OCI-LY1 (cell line): ENCODE measurements around the gene PDK2.

Source experiments
- H2AFZ ChIP-seq: fragments of 200-600 bp; sonication (generic), shearing (Covaris generic); 2 replicates; pipeline ENCODE4 v1.6.0; 2014; ENCODE audit warnings: antibody characterized with exemption, mild to moderate bottlenecking, low read length
- H3F3A ChIP-seq: fragments of 200-600 bp; sonication (generic), shearing (Covaris generic); 2 replicates; pipeline ENCODE4 v1.6.0; 2014; ENCODE audit warnings: mild to moderate bottlenecking, antibody characterized with exemption, low read length, moderate library complexity; ENCODE audit not compliant: insufficient read depth
- H3K27ac ChIP-seq: fragments of 200-600 bp; sonication (generic); 2 replicates; pipeline ENCODE4 v1.5.1; 2014; ENCODE audit warnings: low read length, mixed run types, mild to moderate bottlenecking, low read depth; ENCODE audit not compliant: poor library complexity, severe bottlenecking
- H3K27me3 ChIP-seq: fragments of 200-600 bp; sonication (generic); 2 replicates; pipeline ENCODE4 v1.6.0; 2014; ENCODE audit warnings: antibody characterized with exemption, mild to moderate bottlenecking, low read length, moderate library complexity; ENCODE audit not compliant: insufficient read depth
- H3K36me3 ChIP-seq: fragments of 200-600 bp; sonication (generic); 2 replicates; pipeline ENCODE4 v1.6.1; 2014; ENCODE audit warnings: mild to moderate bottlenecking, antibody characterized with exemption, low read length, moderate library complexity, mixed read lengths; ENCODE audit not compliant: insufficient read depth
- H3K4me1 ChIP-seq: fragments of 200-600 bp; sonication (generic); 2 replicates; pipeline ENCODE4 v1.5.1; 2014; ENCODE audit warnings: mild to moderate bottlenecking, low read length, moderate library complexity; ENCODE audit not compliant: insufficient read depth, severe bottlenecking
- H3K4me2 ChIP-seq: fragments of 200-600 bp; sonication (generic), shearing (Covaris generic); 2 replicates; pipeline ENCODE4 v1.6.1; 2014; ENCODE audit warnings: low read length
- H3K4me3 ChIP-seq: fragments of 200-600 bp; sonication (generic); 2 replicates; pipeline ENCODE4 v1.5.1; 2014; ENCODE audit warnings: low read length, low read depth, mild to moderate bottlenecking, mixed read lengths; ENCODE audit not compliant: poor library complexity, severe bottlenecking
- H3K79me2 ChIP-seq: fragments of 200-600 bp; shearing (Covaris generic); 2 replicates; pipeline ENCODE4 v1.6.1; 2016; ENCODE audit warnings: mixed run types, low read length, mixed read lengths; ENCODE audit not compliant: insufficient read depth
- H3K9ac ChIP-seq: fragments of 200-600 bp; sonication (generic), shearing (Covaris generic); 2 replicates; pipeline ENCODE4 v1.6.1; 2014; ENCODE audit warnings: mild to moderate bottlenecking, low read length, mixed read lengths
- H3K9me2 ChIP-seq: fragments of 200-600 bp; sonication (generic), shearing (Covaris generic); 2 replicates; pipeline ENCODE4 v1.6.1; 2014; ENCODE audit warnings: low read depth, mild to moderate bottlenecking, low read length, mixed read lengths
- H3K9me3 ChIP-seq: fragments of 200-600 bp; shearing (Covaris generic); 2 replicates; pipeline ENCODE4 v1.6.1; 2014; ENCODE audit warnings: low read length, mixed read lengths
- H4K20me1 ChIP-seq: fragments of 200-600 bp; sonication (generic), shearing (Covaris generic); 2 replicates; pipeline ENCODE4 v1.6.0; 2016; ENCODE audit warnings: mild to moderate bottlenecking, low read length; ENCODE audit not compliant: insufficient read depth
- EZH2 ChIP-seq: fragments of 200-600 bp; sonication (generic), shearing (Covaris generic); IDR thresholded peaks from 2 replicates; pipeline ENCODE4 v1.8.0; 2017; ENCODE audit warnings: borderline replicate concordance, mixed run types, mild to moderate bottlenecking, antibody characterized with exemption, low read length, moderate library complexity, mixed read lengths
- TF ChIP-seq, protein P1 (sequence below): fragments of 200-600 bp; sonication (generic), shearing (Covaris generic); IDR thresholded peaks from 2 replicates; pipeline ENCODE4 v1.5.1; 2017; ENCODE audit warnings: mild to moderate bottlenecking, antibody characterized with exemption, low read length, moderate library complexity, mixed read lengths

PDK2 gene

DNA sequence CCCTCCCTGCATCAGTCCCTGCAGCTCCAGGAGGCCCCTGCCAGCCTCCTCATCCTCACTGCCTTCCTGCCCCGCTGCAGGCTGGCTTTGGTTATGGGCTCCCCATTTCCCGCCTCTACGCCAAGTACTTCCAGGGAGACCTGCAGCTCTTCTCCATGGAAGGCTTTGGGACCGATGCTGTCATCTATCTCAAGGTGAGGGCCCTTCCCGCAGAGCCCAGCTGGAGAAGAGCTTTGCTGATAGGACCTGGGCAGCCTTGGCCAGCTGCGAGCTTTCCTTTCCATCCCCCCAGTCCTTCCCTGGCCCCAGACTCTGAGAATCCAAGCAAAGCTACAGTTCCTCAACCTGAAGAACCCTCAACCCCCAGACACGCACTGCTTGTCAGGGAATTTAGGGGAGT is 14.1 kb downstream of the PDK2 start:
- Histone ChIP-seq H3K9me2 (no peaks in the 10 kb centered on the region), H2AFZ (no peak overlapping the region)

DNA sequence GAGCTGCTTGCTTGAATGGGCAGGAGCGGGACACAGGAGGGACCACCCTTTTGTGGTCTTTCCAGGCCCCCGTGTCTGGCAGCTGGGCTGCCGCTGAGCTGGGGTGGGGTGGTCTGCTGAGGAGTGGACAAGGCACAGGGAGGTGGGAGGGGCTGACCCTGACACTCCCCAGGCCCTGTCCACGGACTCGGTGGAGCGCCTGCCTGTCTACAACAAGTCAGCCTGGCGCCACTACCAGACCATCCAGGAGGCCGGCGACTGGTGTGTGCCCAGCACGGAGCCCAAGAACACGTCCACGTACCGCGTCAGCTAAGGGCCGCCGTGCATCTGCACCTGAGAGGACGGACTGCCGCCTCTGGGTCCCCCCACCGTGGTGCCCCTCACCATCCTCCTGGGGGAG is 14.6 kb downstream of the PDK2 start:
- no peaks in the 10 kb centered on the region for H3F3A ChIP-seq
- no peak overlapping the region for H3K4me2 ChIP-seq
- H2AFZ ChIP-seq = no peak overlapping the region
- no peaks in the 10 kb centered on the region for H3K79me2 ChIP-seq
- no peaks in the 10 kb centered on the region for H4K20me1 ChIP-seq
- no peak for TF ChIP-seq EZH2
- TF ChIP-seq, protein P1, sequence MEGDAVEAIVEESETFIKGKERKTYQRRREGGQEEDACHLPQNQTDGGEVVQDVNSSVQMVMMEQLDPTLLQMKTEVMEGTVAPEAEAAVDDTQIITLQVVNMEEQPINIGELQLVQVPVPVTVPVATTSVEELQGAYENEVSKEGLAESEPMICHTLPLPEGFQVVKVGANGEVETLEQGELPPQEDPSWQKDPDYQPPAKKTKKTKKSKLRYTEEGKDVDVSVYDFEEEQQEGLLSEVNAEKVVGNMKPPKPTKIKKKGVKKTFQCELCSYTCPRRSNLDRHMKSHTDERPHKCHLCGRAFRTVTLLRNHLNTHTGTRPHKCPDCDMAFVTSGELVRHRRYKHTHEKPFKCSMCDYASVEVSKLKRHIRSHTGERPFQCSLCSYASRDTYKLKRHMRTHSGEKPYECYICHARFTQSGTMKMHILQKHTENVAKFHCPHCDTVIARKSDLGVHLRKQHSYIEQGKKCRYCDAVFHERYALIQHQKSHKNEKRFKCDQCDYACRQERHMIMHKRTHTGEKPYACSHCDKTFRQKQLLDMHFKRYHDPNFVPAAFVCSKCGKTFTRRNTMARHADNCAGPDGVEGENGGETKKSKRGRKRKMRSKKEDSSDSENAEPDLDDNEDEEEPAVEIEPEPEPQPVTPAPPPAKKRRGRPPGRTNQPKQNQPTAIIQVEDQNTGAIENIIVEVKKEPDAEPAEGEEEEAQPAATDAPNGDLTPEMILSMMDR = no peak
- H3K4me3 ChIP-seq = no peak overlapping the region
- H3K36me3 ChIP-seq = no peaks in the 10 kb centered on the region
- H3K9me2 ChIP-seq = no peaks in the 10 kb centered on the region
- no peaks in the 10 kb centered on the region for H3K9me3 ChIP-seq
- no peak overlapping the region for H3K9ac ChIP-seq
- H3K27me3 ChIP-seq = no peaks in the 10 kb centered on the region
- H3K27ac ChIP-seq = no peak overlapping the region
- no peaks in the 10 kb centered on the region for H3K4me1 ChIP-seq

More for the DNA sequence above, 14.1 kb downstream of the PDK2 start:
- Histone ChIP-seq H3K9ac (no peak overlapping the region), H3K79me2 (no peaks in the 10 kb centered on the region), H3K27ac (no peak overlapping the region), H3K4me2 (no peak overlapping the region), H3K4me1 (no peaks in the 10 kb centered on the region), H3K9me3 (no peaks in the 10 kb centered on the region), H3K4me3 (no peak overlapping the region), H3K27me3 (no peaks in the 10 kb centered on the region), H3F3A (no peaks in the 10 kb centered on the region), H3K36me3 (no peaks in the 10 kb centered on the region), H4K20me1 (no peaks in the 10 kb centered on the region)
- TF ChIP-seq, protein P1 = no peak
- TF ChIP-seq EZH2 = no peak

DNA sequence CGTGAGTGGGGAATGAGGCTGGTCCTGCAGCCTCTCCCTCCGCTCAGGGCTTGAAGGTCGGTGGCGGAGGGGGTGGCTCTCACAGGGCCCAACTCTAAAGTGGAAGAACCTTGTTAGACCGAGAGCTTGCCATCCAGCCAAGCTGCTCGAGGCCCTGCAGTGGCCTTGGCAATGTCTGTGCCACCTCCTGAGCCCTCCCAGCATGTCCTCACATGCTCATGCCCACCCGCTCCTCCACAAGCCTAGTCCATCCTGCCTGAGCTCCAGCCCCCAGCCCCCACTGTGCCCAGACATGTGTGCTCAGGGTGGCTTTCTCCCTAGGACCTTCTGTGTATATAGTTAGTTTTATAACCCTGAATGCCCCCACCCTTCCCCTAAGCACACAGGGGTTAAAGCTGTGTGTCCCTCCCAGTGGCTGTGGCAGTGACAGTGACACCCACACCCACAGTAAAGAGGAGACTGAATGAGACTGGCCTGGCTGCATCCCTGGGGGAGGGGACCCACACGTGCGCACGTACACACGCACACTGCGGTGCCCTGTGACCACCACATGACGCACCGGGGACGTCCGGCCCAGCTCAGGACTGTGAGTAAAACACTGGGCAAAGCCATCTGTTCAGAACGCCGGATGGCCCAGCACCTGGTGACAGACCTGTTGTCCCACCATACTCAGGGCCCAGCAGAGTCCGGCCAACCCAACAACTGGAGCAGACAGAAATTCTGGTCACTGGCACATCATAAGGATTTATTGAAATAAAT is 15.6 kb downstream of the PDK2 start:
- Histone ChIP-seq H3K9me3 (no peaks in the 10 kb centered on the region), H3K4me1 (no peaks in the 10 kb centered on the region), H4K20me1 (no peaks in the 10 kb centered on the region), H3F3A (no peaks in the 10 kb centered on the region), H3K4me2 (no peak overlapping the region), H3K9ac (no peak overlapping the region), H3K4me3 (no peak overlapping the region), H3K9me2 (no peaks in the 10 kb centered on the region), H3K79me2 (no peaks in the 10 kb centered on the region), H3K36me3 (no peaks in the 10 kb centered on the region), H2AFZ (no peak overlapping the region), H3K27ac (no peak overlapping the region), H3K27me3 (no peaks in the 10 kb centered on the region)
- TF ChIP-seq, protein P1 = no peak
- TF ChIP-seq EZH2 = no peak
